ENCODE results near the gene RIN3.

The RIN3 gene

GRCh38 chr14:92503756-92504491 lies 9.7 kb upstream of the RIN3 start:
- Histone ChIP-seq H3K9me3 (replicated peaks; ENCODE audit: insufficient read depth, low read length) (no peaks in the 10 kb centered on the region), H3F3A (ENCODE audit: insufficient read depth, low read length) (no peaks in the 10 kb centered on the region), H2AFZ (ENCODE audit: low read length) (no peak overlapping the region), H3K36me3 (replicated peaks; ENCODE audit: insufficient read depth, low read length) (no peaks in the 10 kb centered on the region), H3K4me2 (ENCODE audit: low read depth, low read length) (no peak overlapping the region), H3K9me2 (replicated peaks; ENCODE audit: insufficient read depth, low read length) (no peaks in the 10 kb centered on the region), H3K4me1 (ENCODE audit: low read length) (0 out of 2 replicates have a peak, but pooled peaks cover 7% of the 10 kb centered on the region), H3K27ac (ENCODE audit: low read length) (no peak overlapping the region), H3K4me3 (ENCODE audit: low read length) (no peak overlapping the region), H3K9ac (ENCODE audit: low read length) (no peak overlapping the region), H3K27me3 (replicated peaks; ENCODE audit: insufficient read depth, low read length) (no peaks in the 10 kb centered on the region), H4K20me1 (ENCODE audit: insufficient read depth, low read length) (no peaks in the 10 kb centered on the region), H3K79me2 (ENCODE audit: low read length) (no peaks in the 10 kb centered on the region)
- DNase-seq, result no peak
- TF ChIP-seq CTCF (IDR thresholded peaks at IDR 0.05; ENCODE audit: low read length) (no peak), EZH2 (optimal IDR thresholded peaks at IDR 0.05; ENCODE audit: low read depth, low read length) (no peak), EZH2phosphoT487 (IDR thresholded peaks at IDR 0.05; ENCODE audit: low read length) (no peak)

GRCh38 chr14:92505826-92506225 lies 7.8 kb upstream of the RIN3 start:
- no peaks in the 10 kb centered on the region for H3K27me3 ChIP-seq (replicated peaks; ENCODE audit: insufficient read depth, low read length)
- no peaks in the 10 kb centered on the region for H3K36me3 ChIP-seq (replicated peaks; ENCODE audit: insufficient read depth, low read length)
- H3K4me1 ChIP-seq (ENCODE audit: low read length), result 0 out of 2 replicates have a peak, but pooled peaks cover 7% of the 10 kb centered on the region
- H3K9me2 ChIP-seq (replicated peaks; ENCODE audit: insufficient read depth, low read length), result no peaks in the 10 kb centered on the region
- H3K27ac ChIP-seq (ENCODE audit: low read length), result no peak overlapping the region
- TF ChIP-seq EZH2phosphoT487 (IDR thresholded peaks at IDR 0.05; ENCODE audit: low read length) (no peak), CTCF (IDR thresholded peaks at IDR 0.05; ENCODE audit: low read length) (no peak), EZH2 (optimal IDR thresholded peaks at IDR 0.05; ENCODE audit: low read depth, low read length) (no peak)
- no peaks in the 10 kb centered on the region for H3K9me3 ChIP-seq (replicated peaks; ENCODE audit: insufficient read depth, low read length)
- no peaks in the 10 kb centered on the region for H3K79me2 ChIP-seq (ENCODE audit: low read length)
- no peak for DNase-seq
- H3K9ac ChIP-seq (ENCODE audit: low read length), result no peak overlapping the region
- no peak overlapping the region for H3K4me3 ChIP-seq (ENCODE audit: low read length)
- H4K20me1 ChIP-seq (ENCODE audit: insufficient read depth, low read length), result no peaks in the 10 kb centered on the region
- H3K4me2 ChIP-seq (ENCODE audit: low read depth, low read length), result no peak overlapping the region
- H2AFZ ChIP-seq (ENCODE audit: low read length), result no peak overlapping the region
- no peaks in the 10 kb centered on the region for H3F3A ChIP-seq (ENCODE audit: insufficient read depth, low read length)

- H3K36me3 ChIP-seq (replicated peaks; ENCODE audit: insufficient read depth, low read length), result no peaks in the 10 kb centered on the region
- H3F3A ChIP-seq (ENCODE audit: insufficient read depth, low read length), result no peaks in the 10 kb centered on the region
- no peaks in the 10 kb centered on the region for H3K9me2 ChIP-seq (replicated peaks; ENCODE audit: insufficient read depth, low read length)
- H4K20me1 ChIP-seq (ENCODE audit: insufficient read depth, low read length), result no peaks in the 10 kb centered on the region
- no peaks in the 10 kb centered on the region for H3K9me3 ChIP-seq (replicated peaks; ENCODE audit: insufficient read depth, low read length)
- H3K4me3 ChIP-seq (ENCODE audit: low read length), result no peak overlapping the region
- H3K27me3 ChIP-seq (replicated peaks; ENCODE audit: insufficient read depth, low read length), result no peaks in the 10 kb centered on the region
- H2AFZ ChIP-seq (ENCODE audit: low read length), result no peak overlapping the region
- no peak for DNase-seq
- no peak overlapping the region for H3K27ac ChIP-seq (ENCODE audit: low read length)
- H3K79me2 ChIP-seq (ENCODE audit: low read length), result no peaks in the 10 kb centered on the region
- H3K4me1 ChIP-seq (ENCODE audit: low read length), result 0 out of 2 replicates have a peak, but pooled peaks cover 7% of the 10 kb centered on the region
- TF ChIP-seq EZH2phosphoT487 (IDR thresholded peaks at IDR 0.05; ENCODE audit: low read length) (no peak), CTCF (IDR thresholded peaks at IDR 0.05; ENCODE audit: low read length) (no peak), EZH2 (optimal IDR thresholded peaks at IDR 0.05; ENCODE audit: low read depth, low read length) (no peak)
- H3K9ac ChIP-seq (ENCODE audit: low read length), result no peak overlapping the region
- no peak overlapping the region for H3K4me2 ChIP-seq (ENCODE audit: low read depth, low read length)
These were observed 7.3 kb upstream of the RIN3 start for GRCh38 chr14:92506231-92506630.
